SJSA1 (cell line): ENCODE measurements around the gene CDH26. TPM values are rescaled to one million over a fixed set of nuclear protein-coding genes. Genes with fewer than 3 reads are reported as not detected.
A peak's percentile ranks its signal among the peaks of the same experiment; 100 is the strongest.
"Not testable (repeated sequence)": the region's sequence is repeated elsewhere in the genome, so short reads cannot be mapped to it uniquely, and the experiment has no call there.

Source experiments
- DNase-seq, 2 experiments: peaks; one replicate each; pipeline ENCODE4 v3.0.0-alpha.2; 2015 to 2020; ENCODE audit warnings: low spot score in 2 of 2, low read depth in 1 of 2
- H3K27ac ChIP-seq: fragments of 250-450 bp; sonication (Bioruptor Pico); 2 replicates; pipeline ENCODE4 v1.5.1; 2020; ENCODE audit warnings: mild to moderate bottlenecking, moderate library complexity
- H3K27me3 ChIP-seq: fragments of 250-450 bp; sonication (Bioruptor Pico); replicated peaks from 2 replicates; pipeline ENCODE4 v1.5.1; 2020; ENCODE audit warnings: mild to moderate bottlenecking, moderate library complexity
- H3K36me3 ChIP-seq: fragments of 250-450 bp; sonication (Bioruptor Pico); 2 replicates; pipeline ENCODE4 v1.5.1; 2020; ENCODE audit warnings: mild to moderate bottlenecking
- H3K4me1 ChIP-seq: fragments of 250-450 bp; sonication (Bioruptor Pico); replicated peaks from 2 replicates; pipeline ENCODE4 v1.6.1; 2021; ENCODE audit warnings: mild to moderate bottlenecking
- H3K4me3 ChIP-seq: fragments of 250-450 bp; sonication (Bioruptor Pico); 2 replicates; pipeline ENCODE4 v1.5.1; 2020; ENCODE audit warnings: mild to moderate bottlenecking
- H3K9me3 ChIP-seq: fragments of 250-450 bp; sonication (Bioruptor Pico); replicated peaks from 2 replicates; pipeline ENCODE4 v1.5.1; 2020; ENCODE audit warnings: mild to moderate bottlenecking
- total RNA-seq: library from RNA; depleted of rRNA; stranded (reverse); fragments of >200 nt; shearing (Covaris generic); gene quantifications from 2 replicates; pipeline ENCODE4 v1.2.3, GENCODE V29; 2014

CDH26 gene
- total RNA-seq, 1 experiment from 2014 or later, result not detected

- Histone ChIP-seq H3K4me3 (no peak overlapping the region), H3K36me3 (peaks cover 32% of the 10 kb centered on the region), H3K27me3 (no peaks in the 10 kb centered on the region), H3K4me1 (peaks cover 24% of the 10 kb centered on the region), H3K9me3 (no peaks in the 10 kb centered on the region), H3K27ac (no peak overlapping the region)
- DNase-seq, result no peak
These were observed 10.8 kb upstream of the CDH26 start for GRCh38 chr20:59947376-59947775.

- Histone ChIP-seq H3K36me3 (peaks cover 24% of the 10 kb centered on the region), H3K9me3 (no peaks in the 10 kb centered on the region), H3K27ac (no peak overlapping the region), H3K4me3 (no peak overlapping the region), H3K27me3 (no peaks in the 10 kb centered on the region), H3K4me1 (peaks cover 28% of the 10 kb centered on the region)
- DNase-seq, result no peak
These were observed 10.0 kb upstream of the CDH26 start for GRCh38 chr20:59948212-59948611.

- H3K4me1 ChIP-seq, result peaks cover 28% of the 10 kb centered on the region
- DNase-seq, result peak in 1 of 2 experiments; percentile 51
- H3K4me3 ChIP-seq, result no peak overlapping the region
- peaks cover 17% of the 10 kb centered on the region for H3K36me3 ChIP-seq
- no peak overlapping the region for H3K27ac ChIP-seq
- no peaks in the 10 kb centered on the region for H3K27me3 ChIP-seq
- no peaks in the 10 kb centered on the region for H3K9me3 ChIP-seq
These were observed 9.1 kb upstream of the CDH26 start for GRCh38 chr20:59948828-59949720.

- Histone ChIP-seq H3K9me3 (no peaks in the 10 kb centered on the region), H3K27ac (no peak overlapping the region), H3K36me3 (peaks cover 9% of the 10 kb centered on the region), H3K4me3 (no peak overlapping the region), H3K27me3 (no peaks in the 10 kb centered on the region), H3K4me1 (peaks cover 28% of the 10 kb centered on the region)
- DNase-seq, result no peak
These were observed 8.3 kb upstream of the CDH26 start for GRCh38 chr20:59949911-59950310.

- Histone ChIP-seq H3K9me3 (no peaks in the 10 kb centered on the region), H3K27ac (no peak overlapping the region), H3K36me3 (no peaks in the 10 kb centered on the region), H3K4me3 (no peak overlapping the region), H3K4me1 (peaks cover 23% of the 10 kb centered on the region), H3K27me3 (peaks cover 5% of the 10 kb centered on the region; the same call in 1 of the 2 replicates)
- DNase-seq, result no peak
These were observed 3.5 kb upstream of the CDH26 start for GRCh38 chr20:59954718-59955117.

- peak in 1 of 2 experiments; percentile 21 for DNase-seq
- H3K9me3 ChIP-seq, result no peaks in the 10 kb centered on the region
- no peaks in the 10 kb centered on the region for H3K36me3 ChIP-seq
- peaks cover 22% of the 10 kb centered on the region for H3K4me1 ChIP-seq
- no peak overlapping the region for H3K27ac ChIP-seq
- peaks cover 6% of the 10 kb centered on the region for H3K27me3 ChIP-seq
- no peak overlapping the region for H3K4me3 ChIP-seq
These were observed 3.0 kb upstream of the CDH26 start for GRCh38 chr20:59955131-59955796.

GRCh38 chr20:59957568-59957967 is 655 bp upstream of the CDH26 start:
- DNase-seq, H3K27ac ChIP-seq, H3K4me1 ChIP-seq: not testable (repeated sequence)

GRCh38 chr20:59958626-59959025 is 403 bp downstream of the CDH26 start:
- no peaks in the 10 kb centered on the region for H3K36me3 ChIP-seq
- no peak overlapping the region for H3K27ac ChIP-seq
- no peak overlapping the region for H3K4me3 ChIP-seq
- no peaks in the 10 kb centered on the region for H3K4me1 ChIP-seq
- DNase-seq, result no peak
- peaks cover 18% of the 10 kb centered on the region for H3K27me3 ChIP-seq
- H3K9me3 ChIP-seq, result no peaks in the 10 kb centered on the region

More at GRCh38 chr20:59957568-59957967, 655 bp upstream of the CDH26 start:
- not testable (repeated sequence) for H3K4me3 ChIP-seq, H3K9me3 ChIP-seq, H3K36me3 ChIP-seq
- H3K27me3 ChIP-seq, result peaks cover 18% of the 10 kb centered on the region

- peaks cover 20% of the 10 kb centered on the region for H3K27me3 ChIP-seq
- no peak overlapping the region for H3K4me3 ChIP-seq
- no peaks in the 10 kb centered on the region for H3K4me1 ChIP-seq
- H3K36me3 ChIP-seq, result no peaks in the 10 kb centered on the region
- DNase-seq, result no peak
- no peak overlapping the region for H3K27ac ChIP-seq
- H3K9me3 ChIP-seq, result no peaks in the 10 kb centered on the region
These were observed 3.2 kb downstream of the CDH26 start for GRCh38 chr20:59961423-59961822.

- DNase-seq, result no peak
- Histone ChIP-seq H3K27me3 (peaks cover 24% of the 10 kb centered on the region), H3K4me1 (no peaks in the 10 kb centered on the region), H3K9me3 (no peaks in the 10 kb centered on the region), H3K36me3 (no peaks in the 10 kb centered on the region), H3K27ac (no peak overlapping the region), H3K4me3 (no peak overlapping the region)
These were observed 3.9 kb downstream of the CDH26 start for GRCh38 chr20:59962155-59962554.

- H3K4me3 ChIP-seq, result no peak overlapping the region
- H3K36me3 ChIP-seq, result no peaks in the 10 kb centered on the region
These were observed 8.2 kb downstream of the CDH26 start for GRCh38 chr20:59966428-59966827.

GRCh38 chr20:59971428-59971827 is 13.2 kb downstream of the CDH26 start:
- H3K4me3 ChIP-seq, result no peak overlapping the region
- no peaks in the 10 kb centered on the region for H3K4me1 ChIP-seq
- H3K27ac ChIP-seq, result no peak overlapping the region
- DNase-seq, result no peak
- no peaks in the 10 kb centered on the region for H3K9me3 ChIP-seq
- peaks cover 4% of the 10 kb centered on the region; the same call in 1 of the 2 replicates for H3K27me3 ChIP-seq
- no peaks in the 10 kb centered on the region for H3K36me3 ChIP-seq

More at GRCh38 chr20:59966428-59966827, 8.2 kb downstream of the CDH26 start:
- peaks cover 8% of the 10 kb centered on the region for H3K27me3 ChIP-seq
- H3K9me3 ChIP-seq, result no peaks in the 10 kb centered on the region
- DNase-seq, result no peak
- H3K4me1 ChIP-seq, result no peaks in the 10 kb centered on the region
- H3K27ac ChIP-seq, result no peak overlapping the region

- no peak overlapping the region for H3K27ac ChIP-seq
- H3K27me3 ChIP-seq, result no peaks in the 10 kb centered on the region; the same call in 1 of the 2 replicates
- no peaks in the 10 kb centered on the region for H3K4me1 ChIP-seq
- H3K9me3 ChIP-seq, result no peaks in the 10 kb centered on the region
- H3K4me3 ChIP-seq, result no peak overlapping the region
- H3K36me3 ChIP-seq, result no peaks in the 10 kb centered on the region
- no peak for DNase-seq
These were observed 14.0 kb downstream of the CDH26 start for GRCh38 chr20:59972037-59972801.
